Activated naive CD4-positive, alpha-beta T cell treated with anti-CD3 and anti-CD28 coated beads for 36 hours (primary cell): Measurements from ENCODE around the gene CIAO2B. TPM values are rescaled to one million over a fixed set of nuclear protein-coding genes. Genes with fewer than 3 reads are reported as not detected.
A peak's percentile ranks its signal among the peaks of the same experiment; 100 is the strongest.
"Not testable (repeated sequence)": the region's sequence is repeated elsewhere in the genome, so short reads cannot be mapped to it uniquely, and the experiment has no call there.

Experiments
- CTCF ChIA-PET: fragments of 350-600 bp; sonication (Branson Sonifier 250); formaldehyde crosslinking; loops from one replicate; lab custom pipeline; 2021; ENCODE audit warnings: antibody characterized with exemption; lab: Charles Lee
- DNase-seq: peaks from one replicate; pipeline ENCODE4 v3.0.0-alpha.2; 2020
- H3K27ac Mint-ChIP-seq: one replicate; pipeline ENCODE4 v1.8.0; 2021; ENCODE audit warnings: mild to moderate bottlenecking, mixed read lengths
- H3K27me3 Mint-ChIP-seq: one replicate; pipeline ENCODE4 v1.8.0; 2021; ENCODE audit warnings: low read depth, mixed read lengths
- H3K36me3 Mint-ChIP-seq: one replicate; pipeline ENCODE4 v1.8.0; 2021; ENCODE audit warnings: low read depth, mixed read lengths
- H3K4me1 Mint-ChIP-seq: one replicate; pipeline ENCODE4 v1.8.0; 2021; ENCODE audit warnings: low read depth, mixed read lengths
- H3K4me3 Mint-ChIP-seq: one replicate; pipeline ENCODE4 v1.8.0; 2021; ENCODE audit warnings: mild to moderate bottlenecking, moderate library complexity, mixed read lengths
- H3K9me3 Mint-ChIP-seq: one replicate; pipeline ENCODE4 v1.8.0; 2021; ENCODE audit warnings: mixed read lengths
- intact Hi-C: fragments of 100-400 bp; cut with micrococcal nuclease; formaldehyde crosslinking; loops from one replicate; pipeline ENCODE4 v1.15.1; 2023
- total RNA-seq, 2 experiments: library from RNA; stranded (reverse); gene quantifications; one replicate each; pipeline ENCODE4 v1.2.3, GENCODE V29; 2021

CIAO2B gene
- total RNA-seq, 2 experiments from 2014 or later: 169 to 173 TPM

GRCh38 chr16:66946541-66946940 lies 12.3 kb upstream of the CIAO2B start:
- H3K4me1 Mint-ChIP-seq: peaks cover 17% of the 10 kb centered on the region
- no peak overlapping the region for H3K27ac Mint-ChIP-seq
- intact Hi-C loops: loop anchor here (2.0 kb wide), 1 partner anchor 52 kb away; no protein-coding TSS in a partner anchor

GRCh38 chr16:66945939-66946338 lies 11.7 kb upstream of the CIAO2B start:
- Mint-ChIP-seq H3K27ac (no peak overlapping the region), H3K36me3 (peaks cover 9% of the 10 kb centered on the region), H3K9me3 (no peaks in the 10 kb centered on the region), H3K4me3 (no peak overlapping the region), H3K27me3 (peaks cover 23% of the 10 kb centered on the region), H3K4me1 (peaks cover 17% of the 10 kb centered on the region)
- DNase-seq: no peak
- intact Hi-C loops: loop anchor here (2.0 kb wide), 1 partner anchor 51 kb away; no protein-coding TSS in a partner anchor
- CTCF ChIA-PET: interaction anchor here (0.7 to 1.3 kb wide), 4 partner anchors 9 to 29 kb away, joined by 3 to 4 read pairs (median 4); no protein-coding TSS in a partner anchor

More at GRCh38 chr16:66946541-66946940, 12.3 kb upstream of the CIAO2B start:
- CTCF ChIA-PET: interaction anchor here (0.7 to 1.3 kb wide), 4 partner anchors 11 to 29 kb away, joined by 3 to 4 read pairs (median 4); no protein-coding TSS in a partner anchor
- H3K4me3 Mint-ChIP-seq: no peak overlapping the region
- DNase-seq: no peak
- peaks cover 28% of the 10 kb centered on the region for H3K27me3 Mint-ChIP-seq
- H3K36me3 Mint-ChIP-seq: peaks cover 5% of the 10 kb centered on the region
- H3K9me3 Mint-ChIP-seq: no peaks in the 10 kb centered on the region

- H3K4me3 Mint-ChIP-seq, H3K36me3 Mint-ChIP-seq, H3K9me3 Mint-ChIP-seq, H3K27ac Mint-ChIP-seq, DNase-seq, intact Hi-C loops: not testable (repeated sequence)
- Mint-ChIP-seq H3K27me3 (peaks cover 18% of the 10 kb centered on the region), H3K4me1 (peaks cover 12% of the 10 kb centered on the region)
- CTCF ChIA-PET: interaction anchor here (1.3 kb wide), 2 partner anchors 8 to 15 kb away, joined by 3 to 4 read pairs; no protein-coding TSS in a partner anchor
Observed at GRCh38 chr16:66944971-66945370, 10.8 kb upstream of the CIAO2B start.

DNA sequence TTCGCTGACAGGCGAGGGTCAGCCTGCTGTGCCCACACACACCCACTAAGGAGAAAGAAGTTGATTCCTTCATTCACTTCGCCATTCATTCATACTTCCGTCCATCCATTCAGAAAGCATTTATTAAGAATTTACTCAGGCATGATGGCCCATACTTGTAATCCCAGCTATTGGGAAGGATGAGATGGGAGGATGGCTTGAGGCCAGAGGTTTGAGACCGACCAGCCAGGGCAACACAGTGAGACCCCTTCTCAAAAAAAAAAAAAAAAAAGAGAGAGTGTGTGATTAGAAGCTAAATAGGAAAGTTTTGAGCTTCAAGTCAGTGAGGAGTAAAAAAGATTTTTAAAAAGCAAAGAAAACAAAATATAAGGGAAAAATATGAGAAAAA lies 9.8 kb upstream of the CIAO2B start:
- H3K4me3 Mint-ChIP-seq: no peak overlapping the region
- no peak overlapping the region for H3K27ac Mint-ChIP-seq
- no peak for DNase-seq
- peaks cover 9% of the 10 kb centered on the region for H3K27me3 Mint-ChIP-seq
- intact Hi-C loops: no loop called here
- H3K36me3 Mint-ChIP-seq: peaks cover 11% of the 10 kb centered on the region
- H3K9me3 Mint-ChIP-seq: no peaks in the 10 kb centered on the region
- H3K4me1 Mint-ChIP-seq: peaks cover 12% of the 10 kb centered on the region
- CTCF ChIA-PET: interaction anchor here (0.6 to 1.0 kb wide), 2 partner anchors 87 to 242 kb away, joined by 3 to 4 read pairs; no protein-coding TSS in a partner anchor

- H3K36me3 Mint-ChIP-seq: peaks cover 11% of the 10 kb centered on the region
- intact Hi-C loops: no loop called here
Observed at GRCh38 chr16:66943426-66944053, 9.3 kb upstream of the CIAO2B start.

DNA sequence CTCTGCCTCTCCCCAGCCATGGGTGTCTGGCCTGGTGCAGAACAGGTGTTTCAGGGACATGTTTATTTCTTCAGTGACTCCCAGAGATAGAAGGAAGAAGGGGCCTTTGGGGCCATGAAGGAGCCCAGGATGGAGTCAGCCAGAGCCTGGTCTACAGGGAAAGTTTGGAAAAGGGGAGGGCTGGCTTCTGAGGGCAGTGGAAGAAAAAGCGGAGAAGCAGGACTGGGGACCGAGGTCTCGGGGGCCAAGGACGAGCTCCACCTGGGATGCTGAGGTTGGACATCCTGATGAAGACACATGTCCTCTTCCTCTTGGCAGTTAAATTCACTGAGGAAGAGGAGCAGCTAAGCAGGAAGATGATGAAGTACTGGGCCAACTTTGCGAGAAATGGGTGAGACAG lies 8.8 kb upstream of the CIAO2B start:
- no peaks in the 10 kb centered on the region for H3K9me3 Mint-ChIP-seq
- no peak overlapping the region for H3K27ac Mint-ChIP-seq
- H3K36me3 Mint-ChIP-seq: peaks cover 11% of the 10 kb centered on the region
- peaks cover 5% of the 10 kb centered on the region for H3K4me1 Mint-ChIP-seq
- intact Hi-C loops: no loop called here
- CTCF ChIA-PET: no interaction called here
- no peaks in the 10 kb centered on the region for H3K27me3 Mint-ChIP-seq
- no peak for DNase-seq
- no peak overlapping the region for H3K4me3 Mint-ChIP-seq

More at GRCh38 chr16:66943426-66944053, 9.3 kb upstream of the CIAO2B start:
- peaks cover 5% of the 10 kb centered on the region for H3K27me3 Mint-ChIP-seq
- no peaks in the 10 kb centered on the region for H3K9me3 Mint-ChIP-seq
- CTCF ChIA-PET: interaction anchor here (1.0 kb wide), 1 partner anchor 87 kb away, joined by 4 read pairs; no protein-coding TSS in a partner anchor
- no peak overlapping the region for H3K27ac Mint-ChIP-seq
- peaks cover 10% of the 10 kb centered on the region for H3K4me1 Mint-ChIP-seq
- H3K4me3 Mint-ChIP-seq: no peak overlapping the region
- DNase-seq: no peak

DNA sequence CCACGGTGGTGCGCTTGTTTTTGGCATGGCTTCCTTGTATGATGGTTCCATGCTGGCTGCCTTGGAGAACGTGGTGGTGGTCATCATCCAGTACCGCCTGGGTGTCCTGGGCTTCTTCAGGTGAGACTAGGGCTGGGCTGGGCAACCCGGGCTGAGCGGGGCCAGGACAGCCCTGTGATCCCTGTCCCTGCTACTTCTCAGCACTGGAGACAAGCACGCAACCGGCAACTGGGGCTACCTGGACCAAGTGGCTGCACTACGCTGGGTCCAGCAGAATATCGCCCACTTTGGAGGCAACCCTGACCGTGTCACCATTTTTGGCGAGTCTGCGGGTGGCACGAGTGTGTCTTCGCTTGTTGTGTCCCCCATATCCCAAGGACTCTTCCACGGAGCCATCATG lies 6.0 kb upstream of the CIAO2B start:
- H3K27ac Mint-ChIP-seq: no peak overlapping the region
- H3K36me3 Mint-ChIP-seq: peaks cover 13% of the 10 kb centered on the region
- CTCF ChIA-PET: no interaction called here
- H3K4me3 Mint-ChIP-seq: no peak overlapping the region
- no peaks in the 10 kb centered on the region for H3K9me3 Mint-ChIP-seq
- no peaks in the 10 kb centered on the region for H3K27me3 Mint-ChIP-seq
- intact Hi-C loops: no loop called here
- peaks cover 26% of the 10 kb centered on the region for H3K4me1 Mint-ChIP-seq
- no peak for DNase-seq

- Mint-ChIP-seq H3K9me3 (no peaks in the 10 kb centered on the region), H3K27ac (no peak overlapping the region), H3K4me1 (peaks cover 27% of the 10 kb centered on the region), H3K4me3 (no peak overlapping the region), H3K27me3 (no peaks in the 10 kb centered on the region), H3K36me3 (peaks cover 15% of the 10 kb centered on the region)
- no peak for DNase-seq
- CTCF ChIA-PET: no interaction called here
- intact Hi-C loops: no loop called here
Observed at GRCh38 chr16:66939366-66939765, 5.2 kb upstream of the CIAO2B start.

DNA sequence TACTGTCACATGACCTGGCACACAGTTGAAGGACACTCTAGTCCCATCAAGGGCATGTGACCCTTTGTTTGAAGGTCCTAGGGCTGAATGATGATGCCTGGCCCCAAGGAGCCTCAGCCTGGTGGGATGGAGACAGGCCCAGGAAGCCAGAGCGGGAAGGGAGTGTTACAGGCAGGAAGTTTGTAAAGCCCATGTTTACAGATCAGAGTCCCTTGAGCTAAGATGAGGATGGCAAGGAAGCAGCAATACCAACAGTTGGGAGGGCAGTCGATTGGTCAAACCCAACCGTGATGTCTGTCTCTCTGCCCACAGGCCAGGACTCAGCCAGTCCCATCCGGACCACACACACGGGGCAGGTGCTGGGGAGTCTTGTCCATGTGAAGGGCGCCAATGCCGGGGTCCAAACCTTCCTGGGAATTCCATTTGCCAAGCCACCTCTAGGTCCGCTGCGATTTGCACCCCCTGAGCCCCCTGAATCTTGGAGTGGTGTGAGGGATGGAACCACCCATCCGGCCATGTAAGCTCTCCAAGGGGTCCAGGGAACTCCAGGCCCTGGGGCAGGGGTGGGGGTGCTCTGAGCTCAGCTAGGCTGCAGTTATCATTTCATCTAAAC lies 3.6 kb upstream of the CIAO2B start:
- Mint-ChIP-seq H3K4me1 (peaks cover 43% of the 10 kb centered on the region), H3K27ac (no peak overlapping the region)
- CTCF ChIA-PET: no interaction called here

GRCh38 chr16:66936889-66937554 lies 2.8 kb upstream of the CIAO2B start:
- Mint-ChIP-seq H3K4me3 (peak overlapping the region; percentile 11), H3K36me3 (peaks cover 19% of the 10 kb centered on the region), H3K9me3 (no peaks in the 10 kb centered on the region), H3K27me3 (no peaks in the 10 kb centered on the region), H3K27ac (no peak overlapping the region), H3K4me1 (peaks cover 49% of the 10 kb centered on the region)
- DNase-seq: no peak
- intact Hi-C loops: no loop called here
- CTCF ChIA-PET: interaction anchor here (0.8 kb wide), 1 partner anchor 8 kb away, joined by 4 read pairs; no protein-coding TSS in a partner anchor

More for the DNA sequence above, 3.6 kb upstream of the CIAO2B start:
- no peaks in the 10 kb centered on the region for H3K27me3 Mint-ChIP-seq
- intact Hi-C loops: no loop called here
- no peak overlapping the region for H3K4me3 Mint-ChIP-seq
- H3K9me3 Mint-ChIP-seq: no peaks in the 10 kb centered on the region
- DNase-seq: no peak
- peaks cover 20% of the 10 kb centered on the region for H3K36me3 Mint-ChIP-seq

DNA sequence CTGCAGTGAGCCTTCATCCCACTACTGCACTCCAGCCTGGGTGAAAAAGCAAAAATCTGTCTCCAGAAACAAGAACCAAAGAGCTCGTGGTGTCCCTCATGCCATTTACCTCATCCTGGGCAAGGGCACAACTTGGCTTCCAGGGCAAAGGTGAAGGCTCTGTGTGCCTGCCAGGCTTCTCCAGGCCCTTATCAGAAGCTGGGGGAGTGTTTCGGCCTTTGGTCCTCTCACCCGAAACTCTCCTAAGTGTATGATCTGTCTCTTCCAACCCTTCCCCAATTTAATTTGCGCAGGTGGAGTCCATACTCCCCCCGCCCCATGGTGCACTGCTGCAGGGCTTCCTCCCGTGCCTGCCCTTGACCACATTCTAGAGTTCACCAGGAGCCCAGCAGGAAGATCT lies 2.3 kb upstream of the CIAO2B start:
- no peak overlapping the region for H3K27ac Mint-ChIP-seq
- CTCF ChIA-PET: interaction anchor here (0.8 kb wide), 1 partner anchor 9 kb away, joined by 4 read pairs; no protein-coding TSS in a partner anchor
- peak overlapping the region; percentile 11 for H3K4me3 Mint-ChIP-seq
- no peak for DNase-seq
- peaks cover 19% of the 10 kb centered on the region for H3K36me3 Mint-ChIP-seq
- intact Hi-C loops: no loop called here
- H3K9me3 Mint-ChIP-seq: no peaks in the 10 kb centered on the region
- peaks cover 53% of the 10 kb centered on the region for H3K4me1 Mint-ChIP-seq
- no peaks in the 10 kb centered on the region for H3K27me3 Mint-ChIP-seq
